HG03354 (cell line): ENCODE results near the gene F13A1.
"Not testable (repeated sequence)": the region's sequence is repeated elsewhere in the genome, so short reads cannot be mapped to it uniquely, and the experiment has no call there.

Source experiments
- ATAC-seq: cut with Tn5 transposase; IDR thresholded peaks from one replicate; pipeline ENCODE4 v1.9.1; 2021; ENCODE audit warnings: mild to moderate bottlenecking; ENCODE audit not compliant: unreplicated experiment, poor library complexity, severe bottlenecking

Gene F13A1

DNA sequence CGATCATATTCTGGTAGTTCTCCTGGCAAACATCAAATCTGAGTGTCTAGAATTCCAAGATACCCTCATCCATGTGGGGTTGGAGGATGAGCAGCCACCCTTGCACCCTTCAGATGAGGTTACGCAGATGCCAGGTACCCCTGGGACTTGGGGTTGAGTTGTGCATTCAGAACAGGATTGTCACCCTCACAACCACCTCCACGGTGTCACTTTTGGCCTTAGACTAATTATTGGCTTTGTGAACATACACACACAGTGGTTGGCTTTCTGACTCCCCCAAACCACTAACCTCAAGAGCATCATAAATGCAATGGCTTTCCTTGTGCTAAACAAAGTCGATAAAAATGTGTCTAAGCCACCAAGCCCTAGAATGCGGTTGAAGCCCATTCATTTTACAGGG is 2.9 kb upstream of the F13A1 start:
- ATAC-seq: no peak

DNA sequence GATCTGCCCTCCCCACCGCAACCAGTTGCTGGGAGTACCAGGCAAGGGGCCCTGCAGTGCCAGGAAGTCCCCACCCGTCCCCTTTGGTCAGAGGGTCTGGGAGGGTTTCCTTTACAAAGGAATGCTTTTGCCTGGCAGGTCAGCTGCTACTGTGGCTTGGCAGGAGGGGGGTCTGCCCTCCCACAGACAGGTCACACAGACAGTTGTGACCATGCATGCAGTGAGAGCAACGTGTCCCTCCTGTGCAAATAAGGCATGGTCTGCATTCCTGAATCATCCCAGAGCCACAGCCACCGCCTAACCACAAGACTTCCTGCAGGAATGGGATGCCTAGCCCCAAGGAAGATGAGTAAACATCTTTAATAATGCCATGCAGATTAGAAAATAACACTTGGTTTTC is 439 bp upstream of the F13A1 start:
- ATAC-seq: no peak

DNA sequence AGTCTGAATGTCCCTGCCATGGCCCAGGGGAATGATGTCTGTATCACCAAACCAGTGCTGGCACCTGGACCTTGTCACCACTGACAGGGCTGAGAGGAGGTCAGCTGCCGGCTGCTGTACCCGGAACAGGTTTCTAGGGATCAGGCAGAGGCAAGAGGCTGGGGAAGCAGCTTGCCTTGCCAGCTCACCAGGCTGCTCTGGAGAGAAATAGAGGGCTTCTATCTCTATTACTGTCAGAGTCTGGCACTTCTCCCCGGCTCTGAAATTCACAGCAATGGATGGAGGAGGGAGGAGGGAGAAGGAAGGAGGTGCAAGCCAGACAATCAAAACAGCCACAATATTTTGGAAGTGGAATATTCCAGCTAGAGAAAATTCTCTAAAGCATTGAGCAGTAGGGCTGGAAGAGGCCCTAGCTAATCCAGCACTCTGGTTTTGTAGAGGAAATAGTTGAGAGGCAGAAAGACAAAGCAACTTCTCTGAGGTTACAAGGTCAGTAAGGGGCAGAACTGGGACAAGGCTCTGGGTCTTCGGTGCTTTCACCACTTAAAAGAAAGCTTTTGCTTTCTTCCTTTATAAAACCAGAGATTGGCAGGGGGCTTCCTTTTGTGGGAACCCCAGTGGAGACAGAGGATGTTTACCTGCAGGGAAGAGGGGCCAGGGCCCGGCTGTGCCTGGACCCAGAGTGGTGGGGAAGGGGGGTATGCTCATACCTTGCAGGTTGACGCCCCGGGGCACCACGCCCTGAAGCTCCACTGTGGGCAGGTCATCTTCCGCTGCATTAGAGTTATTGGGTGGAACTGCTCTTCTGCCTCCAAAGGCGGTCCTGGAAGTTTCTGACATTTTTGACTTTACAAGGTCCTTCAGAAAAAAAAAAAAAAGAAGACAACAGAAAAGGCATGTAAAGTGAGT is 2.4 kb downstream of the F13A1 start:
- ATAC-seq: no peak

DNA sequence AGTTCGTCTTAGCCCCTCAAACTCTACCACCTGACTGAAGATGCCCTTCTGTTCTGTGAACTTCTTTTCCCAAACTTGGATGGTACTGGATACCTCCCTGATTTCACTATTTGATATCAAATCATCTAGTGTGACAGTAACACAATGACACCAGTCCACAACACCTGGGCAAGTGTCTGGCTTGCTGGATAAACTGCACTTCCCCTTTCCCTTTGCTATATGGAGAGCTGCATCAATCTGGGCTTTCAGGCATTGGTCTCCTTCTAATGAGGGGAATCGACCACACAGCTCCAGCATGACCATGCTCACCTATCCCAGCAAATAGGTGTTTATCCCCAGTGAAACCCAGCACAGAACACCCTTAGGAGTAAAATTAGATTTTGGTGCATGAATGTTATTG is 3.1 kb downstream of the F13A1 start:
- ATAC-seq: no peak

DNA sequence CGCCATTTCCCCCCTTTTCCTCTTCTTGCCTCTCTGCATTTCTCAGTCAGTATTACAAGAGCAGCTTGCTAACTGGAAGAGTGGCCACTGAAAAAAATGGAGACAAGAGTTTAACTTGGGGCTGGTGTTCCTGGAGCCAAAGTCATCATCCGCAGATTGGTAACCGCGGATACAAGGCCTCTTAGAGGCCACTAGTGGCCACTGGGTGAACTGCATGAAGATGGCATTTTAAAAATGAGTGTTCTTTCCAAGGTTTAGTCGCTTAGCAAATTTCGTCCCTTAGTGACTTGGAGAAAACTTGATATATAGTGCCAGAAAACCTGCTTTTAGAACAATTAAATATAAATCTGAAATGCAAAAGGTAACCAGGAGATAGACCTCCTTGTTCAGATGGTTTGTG is 4.8 kb downstream of the F13A1 start:
- ATAC-seq: no peak

DNA sequence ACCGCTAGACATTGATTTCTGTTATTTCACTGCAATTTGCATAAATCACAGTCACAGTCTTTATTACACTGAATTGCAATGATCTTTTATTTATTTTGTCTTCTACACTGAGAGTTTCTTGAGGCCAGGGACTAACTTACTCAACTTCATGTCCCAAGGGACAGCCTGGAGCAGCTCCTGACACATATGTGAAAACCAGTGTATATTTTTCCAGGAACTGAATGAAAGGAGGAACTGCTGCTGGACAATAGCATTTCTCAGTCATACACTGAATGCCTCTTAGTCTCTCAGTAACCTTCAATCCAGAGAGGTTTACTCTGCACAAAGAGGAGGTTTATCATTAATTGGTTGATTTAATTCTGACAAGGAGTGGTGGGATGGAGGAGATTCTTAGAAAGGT is 5.9 kb downstream of the F13A1 start:
- ATAC-seq: no peak

DNA sequence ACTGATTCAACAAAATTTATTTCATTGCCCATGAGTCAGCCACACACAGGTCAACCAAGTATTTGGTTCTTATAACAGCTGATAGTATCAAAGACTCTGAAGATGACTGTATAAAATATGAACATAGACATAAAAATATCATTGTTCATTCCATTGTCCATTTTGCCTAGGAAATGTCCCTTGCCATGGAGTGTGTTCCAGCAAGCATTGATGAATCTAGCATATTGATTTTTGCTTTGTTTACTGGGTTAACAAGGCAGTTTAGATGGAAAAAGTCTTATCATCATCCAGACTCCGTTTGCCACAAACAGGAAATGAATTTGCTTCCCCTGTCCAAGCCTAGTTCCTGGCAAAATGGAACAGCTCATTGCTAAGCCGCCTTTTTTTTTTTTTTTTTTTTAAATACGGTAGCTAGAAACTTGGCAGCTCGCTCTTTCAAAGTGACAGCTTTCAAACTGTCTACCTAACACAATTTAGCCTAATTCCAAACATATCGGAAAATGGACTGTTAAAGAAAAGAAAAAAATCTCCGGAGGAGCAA is 7.5 kb downstream of the F13A1 start:
- no peak for ATAC-seq

DNA sequence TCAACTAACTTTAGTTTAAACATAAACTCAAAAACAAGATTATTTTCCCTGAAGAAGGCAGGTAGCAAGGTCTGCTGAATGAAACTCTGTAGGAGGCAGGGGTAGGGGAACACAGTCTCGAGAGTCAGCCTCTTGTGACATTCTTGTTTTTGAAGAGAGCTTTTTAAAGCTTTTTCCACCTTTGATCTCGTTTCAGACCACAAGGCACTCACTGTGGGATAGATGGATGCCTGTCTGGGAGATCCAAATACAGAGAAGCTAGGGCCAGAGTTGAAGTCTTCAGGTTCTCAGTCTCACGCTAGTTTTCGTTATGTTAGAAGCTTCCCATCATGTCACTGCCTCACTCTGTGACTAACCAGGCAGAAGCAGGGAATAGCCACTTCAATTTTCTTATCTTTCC is 14.9 kb downstream of the F13A1 start:
- ATAC-seq: no peak

DNA sequence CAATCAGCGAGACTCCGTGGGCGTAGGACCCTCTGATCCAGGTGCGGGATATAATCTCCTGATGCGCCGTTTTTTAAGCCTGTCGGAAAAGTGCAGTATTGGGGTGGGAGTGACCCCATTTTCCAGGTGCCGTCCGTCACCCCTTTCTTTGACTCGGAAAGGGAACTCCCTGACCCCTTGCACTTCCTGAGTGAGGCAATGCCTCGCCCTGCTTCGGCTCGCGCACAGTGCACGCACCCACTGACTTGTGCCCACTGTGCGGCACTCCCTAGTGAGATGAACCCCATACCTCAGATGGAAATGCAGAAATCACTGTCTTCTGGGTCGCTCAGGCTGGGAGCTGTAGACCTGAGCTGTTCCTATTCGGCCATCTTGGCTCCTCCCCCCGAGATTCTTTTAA is 20.1 kb downstream of the F13A1 start:
- ATAC-seq: not testable (repeated sequence)

DNA sequence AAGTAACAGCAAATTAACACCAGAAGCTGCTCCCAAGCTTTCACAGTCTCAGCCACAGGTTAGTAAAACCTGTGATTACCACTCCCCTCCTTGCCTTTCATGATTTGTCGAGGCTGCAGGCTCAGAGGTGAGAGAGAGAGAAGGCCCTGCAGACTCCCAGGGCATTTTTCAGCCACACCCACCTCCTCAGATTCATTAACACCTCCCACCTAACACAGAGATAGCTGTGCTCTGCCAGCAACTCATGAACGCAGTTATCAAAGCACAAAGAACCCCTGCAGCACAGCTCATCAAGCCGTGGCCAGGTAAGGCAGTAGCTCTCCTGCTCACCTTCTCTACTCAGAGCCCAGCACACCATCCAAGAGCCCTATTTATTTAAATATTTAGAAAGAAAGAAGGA is 27.1 kb downstream of the F13A1 start:
- ATAC-seq: no peak

DNA sequence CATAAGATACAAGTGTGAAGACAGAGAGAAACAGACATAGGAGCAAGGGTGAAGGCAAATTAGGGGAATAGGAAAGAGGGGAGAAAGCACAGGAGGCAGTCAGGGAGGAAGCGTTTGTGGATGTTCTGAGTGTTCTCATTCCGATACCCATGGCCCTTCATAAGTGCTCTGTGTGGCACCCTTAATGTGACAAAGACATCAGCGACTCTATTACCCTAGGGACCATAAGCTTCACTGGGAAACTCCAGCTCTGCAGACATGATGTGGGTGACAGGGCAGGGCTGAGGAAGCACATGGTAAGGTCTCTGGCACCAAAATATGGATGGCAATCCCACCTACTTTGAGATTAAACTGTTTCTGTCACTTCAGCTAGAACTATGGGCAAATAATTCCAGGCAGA is 33.0 kb downstream of the F13A1 start:
- ATAC-seq: no peak

DNA sequence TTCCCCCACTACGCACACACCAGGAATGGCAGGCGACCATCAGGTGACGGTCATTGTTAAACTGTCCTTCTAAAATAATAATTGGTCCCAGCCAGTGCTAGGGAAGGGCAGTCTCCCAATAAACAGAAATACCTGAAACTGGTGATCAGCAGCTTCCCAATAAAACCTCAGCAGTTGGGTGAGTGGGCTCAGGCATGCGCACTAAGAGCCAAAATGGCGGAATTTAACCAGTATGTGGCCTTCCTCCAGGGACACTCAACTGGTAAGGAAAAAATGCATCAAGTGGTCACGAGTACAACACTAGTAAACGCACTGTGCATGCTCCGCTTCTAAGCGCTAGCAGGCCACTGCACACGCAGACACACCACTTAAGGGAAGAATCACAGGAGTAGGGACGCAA is 34.8 kb downstream of the F13A1 start:
- ATAC-seq: no peak

DNA sequence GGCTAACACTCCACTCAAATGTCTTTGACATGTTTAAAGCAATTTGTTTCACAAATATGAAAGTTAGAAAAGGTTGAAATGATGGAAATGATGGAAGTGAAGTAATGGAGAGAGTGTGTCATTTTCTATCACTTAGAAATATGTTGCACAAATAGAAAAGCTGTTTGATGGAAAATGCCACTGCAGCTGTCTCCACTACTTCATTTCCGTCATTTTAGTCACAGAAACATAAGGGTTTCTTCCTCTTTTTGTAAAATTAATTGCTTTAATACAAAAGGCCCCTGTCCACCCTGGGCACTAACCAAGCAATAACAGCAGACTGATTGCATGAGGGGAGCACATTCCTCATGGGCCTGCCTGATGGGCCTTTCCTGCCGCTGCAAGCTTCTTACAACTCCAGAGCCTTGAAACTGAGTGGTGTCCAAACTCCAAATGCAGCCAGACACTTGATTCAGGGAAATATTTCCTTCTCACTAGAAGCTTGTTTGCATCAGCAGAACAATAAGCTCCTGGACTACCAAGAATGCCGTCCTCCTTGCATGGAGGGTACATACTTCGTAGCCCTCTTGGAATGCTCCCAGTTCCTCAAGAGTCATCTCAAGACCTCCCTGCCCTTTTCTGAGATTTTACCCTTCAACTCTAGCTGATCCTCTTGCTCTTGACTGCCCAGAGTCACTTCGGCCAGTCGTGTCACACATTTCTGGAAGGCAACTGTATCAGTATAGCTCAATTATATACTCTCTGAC is 36.1 kb downstream of the F13A1 start:
- no peak for ATAC-seq

DNA sequence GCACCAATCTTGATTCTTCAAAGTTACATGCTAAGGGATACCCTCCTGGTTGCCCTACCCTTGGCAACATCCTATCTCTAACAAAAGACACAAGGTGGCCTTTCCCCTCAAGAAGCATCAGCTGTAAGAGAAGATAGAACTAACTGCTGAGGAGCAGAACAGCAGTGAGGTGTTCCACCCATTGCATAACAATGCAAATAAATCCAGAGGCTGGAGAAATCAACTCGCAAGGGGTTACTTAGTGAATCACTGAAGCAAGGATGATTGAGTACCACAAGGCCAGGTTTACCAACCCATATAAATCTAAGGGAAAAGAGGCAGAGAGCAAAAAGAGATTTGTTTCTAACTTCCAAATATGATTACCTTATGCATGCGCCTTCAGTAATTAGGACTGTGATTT is 36.7 kb downstream of the F13A1 start:
- no peak for ATAC-seq

DNA sequence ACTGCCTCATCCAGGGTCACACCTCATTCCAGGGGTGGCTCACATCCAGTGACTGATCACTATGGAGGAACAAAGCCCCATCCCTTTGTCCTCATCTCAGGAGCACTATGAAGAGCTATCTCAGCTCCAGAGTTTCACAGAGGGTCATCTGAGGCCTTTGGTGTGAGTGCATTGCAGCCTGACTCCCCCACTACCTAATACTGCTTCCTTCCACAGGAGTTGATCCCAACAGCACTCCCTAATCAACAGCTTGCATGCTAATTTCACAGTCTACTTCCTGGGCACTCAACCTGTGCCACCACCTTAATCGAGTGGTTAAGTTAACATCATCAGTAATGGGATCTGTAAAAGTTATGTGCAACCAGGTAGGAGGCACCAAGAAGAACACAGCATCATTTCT is 37.7 kb downstream of the F13A1 start:
- no peak for ATAC-seq

DNA sequence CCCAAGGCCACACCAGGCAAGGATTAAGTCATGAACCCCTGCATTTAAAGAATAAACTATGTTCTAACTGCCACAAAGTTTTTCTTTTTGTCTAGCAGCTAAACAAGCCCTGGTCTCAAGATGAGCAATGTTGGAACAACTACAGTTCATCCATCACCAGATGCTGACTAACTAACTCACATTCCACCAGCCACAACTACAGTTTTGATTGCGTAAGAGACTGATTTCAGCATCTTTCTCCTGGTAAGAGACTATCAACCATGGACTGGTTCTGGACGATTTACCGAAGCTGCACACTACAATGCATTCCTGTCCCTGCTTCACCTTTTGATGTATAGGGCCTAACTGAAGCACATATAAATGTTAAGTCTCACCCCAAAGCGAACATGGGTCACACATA is 43.0 kb downstream of the F13A1 start:
- ATAC-seq: no peak

DNA sequence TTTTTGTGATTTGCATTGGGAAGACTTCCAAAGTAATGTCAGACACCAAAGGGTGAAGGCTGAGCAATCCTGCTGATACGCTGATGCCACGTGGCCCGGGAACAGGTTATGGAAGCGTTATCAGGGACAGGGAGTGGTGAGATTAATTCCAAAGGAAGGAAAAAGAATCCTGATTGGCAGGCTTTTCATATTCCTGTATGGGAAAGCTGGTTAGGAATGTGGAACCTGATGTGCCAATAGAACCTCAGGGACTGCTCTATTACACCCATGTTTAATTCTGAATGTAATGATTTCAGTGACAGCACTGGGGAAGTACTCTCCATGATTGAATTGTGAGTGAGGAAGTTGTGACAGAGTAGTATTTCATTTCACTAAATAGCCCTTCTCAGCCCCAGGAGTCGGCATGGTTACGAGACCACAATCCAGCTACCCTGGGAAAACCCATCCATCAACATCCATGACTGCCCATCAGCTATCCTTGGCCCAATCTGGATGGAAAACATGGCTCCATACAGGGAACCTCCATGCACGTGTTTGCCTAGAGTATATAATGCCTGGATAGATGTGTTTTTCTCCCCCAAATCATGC is 49.4 kb downstream of the F13A1 start:
- ATAC-seq: no peak

DNA sequence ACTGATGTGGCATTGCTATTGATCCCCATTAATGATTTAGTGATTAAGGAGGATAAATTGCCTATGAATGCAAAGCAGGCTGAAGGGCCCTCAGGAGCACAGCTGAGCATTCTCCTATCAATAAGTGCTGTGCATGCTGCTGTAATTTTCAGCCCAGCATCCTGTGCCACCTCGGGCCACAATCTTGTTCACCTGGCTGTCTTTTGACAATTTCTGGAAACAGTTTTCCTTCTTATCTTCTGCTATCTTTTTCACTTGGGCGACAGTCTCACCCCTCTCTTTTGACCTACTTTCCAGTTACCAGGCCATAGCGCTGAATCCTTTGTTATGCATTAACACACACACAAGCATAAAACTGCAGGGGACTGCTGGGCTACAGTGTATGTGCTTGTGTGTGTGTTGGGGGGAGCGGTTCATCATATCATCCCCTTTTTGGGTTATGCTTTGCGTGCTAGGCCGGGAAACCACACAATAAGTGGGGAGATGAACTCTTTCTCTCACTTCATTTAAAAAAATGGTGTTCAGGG is 60.2 kb downstream of the F13A1 start:
- ATAC-seq: no peak

DNA sequence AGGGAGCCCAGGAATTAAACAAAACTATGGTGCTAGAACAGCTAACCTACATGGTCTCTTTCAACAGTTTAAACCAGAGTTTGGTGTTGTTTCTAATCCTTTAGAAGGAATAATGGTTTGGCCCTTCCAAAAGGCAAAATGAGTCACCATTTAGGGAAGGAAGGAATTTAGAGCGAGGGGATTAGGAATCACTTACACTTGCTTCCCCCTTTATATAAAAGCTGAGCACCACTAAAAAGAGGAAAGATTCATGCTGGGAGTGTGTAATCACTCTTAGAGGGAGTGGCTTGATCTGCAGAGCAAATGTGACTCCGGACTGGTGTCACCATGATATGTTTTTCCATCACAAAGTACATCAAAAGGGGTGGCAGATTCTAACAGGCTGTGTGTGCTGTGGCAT is 63.6 kb downstream of the F13A1 start:
- no peak for ATAC-seq

DNA sequence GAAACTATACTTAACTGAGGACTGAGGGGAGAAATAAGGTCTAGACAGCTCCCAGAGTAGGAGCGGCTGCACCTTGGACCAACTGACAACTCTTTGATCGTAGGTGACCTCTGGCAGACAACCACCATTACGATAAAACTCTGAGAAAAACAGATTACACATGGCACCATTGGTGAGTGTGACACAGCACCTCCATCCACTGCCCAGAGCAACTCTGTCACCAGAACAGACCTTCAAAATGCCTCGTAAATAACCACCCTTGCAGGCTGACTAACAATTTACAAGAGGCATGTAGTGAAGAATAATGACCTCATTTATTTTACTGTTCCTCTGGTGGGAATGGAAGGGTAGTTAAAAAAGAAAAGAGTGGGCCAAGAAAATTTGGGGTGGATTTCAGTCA is 64.2 kb downstream of the F13A1 start:
- ATAC-seq: no peak
